OCI-LY7 (cell line): ENCODE measurements around the gene HS6ST3. TPM values are rescaled to one million over a fixed set of nuclear protein-coding genes. Genes with fewer than 3 reads are reported as not detected.

Source experiments
- BruUV-seq: library from RNA; stranded (reverse); fragments of 400-500 nt; replicated peaks from 2 replicates; lab custom pipeline; 2021; lab: Mats Ljungman, UMichigan
- CTCF ChIA-PET: fragments of 300-600 bp; sonication (Branson Sonifier 250); formaldehyde crosslinking; loops from one replicate; lab custom pipeline; 2022; ENCODE audit warnings: antibody characterized with exemption; ENCODE audit not compliant: unreplicated experiment; lab: Charles Lee
- POLR2A ChIA-PET: fragments of 300-600 bp; sonication (Branson Sonifier 250); formaldehyde crosslinking; loops from one replicate; lab custom pipeline; 2022; ENCODE audit warnings: antibody characterized with exemption; lab: Charles Lee
- DNase-seq: peaks from one replicate; pipeline ENCODE4 v3.0.0-alpha.2; 2015; ENCODE audit warnings: low spot score
- H2AFZ ChIP-seq: fragments of 200-600 bp; sonication (generic), shearing (Covaris generic); 2 replicates; pipeline ENCODE4 v1.6.1; 2014; ENCODE audit warnings: mild to moderate bottlenecking, antibody characterized with exemption, low read length, moderate library complexity
- H3K27ac ChIP-seq: fragments of 200-600 bp; sonication (generic); 2 replicates; pipeline ENCODE4 v1.5.1; 2014; ENCODE audit warnings: mixed run types, low read depth, mild to moderate bottlenecking, moderate library complexity, low read length, inconsistent platforms; ENCODE audit not compliant: poor library complexity, severe bottlenecking
- H3K36me3 ChIP-seq: fragments of 200-600 bp; sonication (generic); 2 replicates; pipeline ENCODE4 v1.6.1; 2014; ENCODE audit warnings: mild to moderate bottlenecking, antibody characterized with exemption, low read length, moderate library complexity, mixed read lengths; ENCODE audit not compliant: insufficient read depth
- H3K4me1 ChIP-seq: fragments of 200-600 bp; sonication (generic); 2 replicates; pipeline ENCODE4 v1.5.1; 2014; ENCODE audit warnings: mild to moderate bottlenecking, low read length; ENCODE audit not compliant: insufficient read depth, poor library complexity, severe bottlenecking
- H3K4me2 ChIP-seq: fragments of 200-600 bp; sonication (generic); 2 replicates; pipeline ENCODE4 v1.6.1; 2014; ENCODE audit warnings: mild to moderate bottlenecking, low read length
- H3K4me3 ChIP-seq: fragments of 200-600 bp; sonication (generic); 2 replicates; pipeline ENCODE4 v1.5.1; 2014; ENCODE audit warnings: mild to moderate bottlenecking, low read depth, low read length; ENCODE audit not compliant: poor library complexity, severe bottlenecking
- H3K79me2 ChIP-seq: fragments of 200-600 bp; sonication (generic); 2 replicates; pipeline ENCODE4 v1.6.1; 2016; ENCODE audit warnings: low read depth, mild to moderate bottlenecking, low read length, moderate library complexity, mixed read lengths; ENCODE audit not compliant: insufficient read depth
- H3K9me2 ChIP-seq: fragments of 200-600 bp; sonication (generic); 2 replicates; pipeline ENCODE4 v1.6.1; 2016; ENCODE audit warnings: mild to moderate bottlenecking, low read length, mixed read lengths; ENCODE audit not compliant: insufficient read depth
- H3K9me3 ChIP-seq: fragments of 200-600 bp; sonication (generic); 2 replicates; pipeline ENCODE4 v1.6.1; 2014; ENCODE audit warnings: mild to moderate bottlenecking, mixed run types, low read length, mixed read lengths
- H4K20me1 ChIP-seq: fragments of 200-600 bp; sonication (generic); 2 replicates; pipeline ENCODE4 v1.6.1; 2014; ENCODE audit warnings: mild to moderate bottlenecking, antibody characterized with exemption, low read length, moderate library complexity, mixed read lengths; ENCODE audit not compliant: insufficient read depth
- EZH2phosphoT487 ChIP-seq: fragments of 200-600 bp; sonication (generic); IDR thresholded peaks from 2 replicates; pipeline ENCODE4 v1.6.1; 2018; ENCODE audit warnings: low read depth, borderline replicate concordance, mild to moderate bottlenecking, mixed run types, antibody characterized with exemption, low read length, moderate library complexity, mixed read lengths
- intact Hi-C: fragments of 100-400 bp; cut with micrococcal nuclease; formaldehyde crosslinking; loops from one replicate; pipeline ENCODE4 v1.10.0; 2022; ENCODE audit not compliant: unreplicated experiment
- total RNA-seq, 2 experiments: library from RNA; depleted of rRNA in 1 of 2; stranded (reverse); fragments of >200 nt in 1 of 2; shearing (Covaris generic) in 1 of 2; gene quantifications; 2 replicates each; pipeline ENCODE4 v1.2.3, GENCODE V29; 2014 to 2022
- TF ChIP-seq, protein P1 (sequence below): fragments of 200-600 bp; sonication (generic); conservative IDR thresholded peaks from 2 replicates; pipeline ENCODE4 v1.5.1; 2014; ENCODE audit warnings: mild to moderate bottlenecking, antibody characterized with exemption, low read length, moderate library complexity, mixed read lengths

The HS6ST3 gene
- total RNA-seq, 2 experiments from 2014 or later = not detected

DNA sequence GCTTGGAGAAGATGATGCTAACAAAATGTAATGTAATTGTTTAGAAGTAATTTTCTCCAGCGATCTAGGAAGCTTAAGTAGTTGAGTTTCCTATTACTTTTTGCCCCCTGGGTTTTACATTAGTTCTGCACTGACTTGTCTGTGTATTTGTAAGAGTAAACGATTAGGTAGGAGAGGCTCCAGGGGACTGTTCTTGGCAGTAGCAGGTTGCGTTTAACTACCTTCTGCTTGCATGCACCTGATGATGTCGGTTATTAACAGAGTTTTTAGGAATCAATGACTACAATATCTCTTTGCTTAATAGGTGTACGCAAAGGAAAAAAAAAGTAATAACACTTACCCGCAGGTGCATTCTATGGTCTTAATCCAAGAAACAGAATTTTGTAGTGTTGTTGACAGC is 18.4 kb upstream of the HS6ST3 start:
- ChIA-PET POLR2A (no interaction called here), CTCF (no interaction called here)
- no peak overlapping the region for H3K4me3 ChIP-seq
- no peaks in the 10 kb centered on the region for H3K79me2 ChIP-seq
- TF ChIP-seq, protein P1, sequence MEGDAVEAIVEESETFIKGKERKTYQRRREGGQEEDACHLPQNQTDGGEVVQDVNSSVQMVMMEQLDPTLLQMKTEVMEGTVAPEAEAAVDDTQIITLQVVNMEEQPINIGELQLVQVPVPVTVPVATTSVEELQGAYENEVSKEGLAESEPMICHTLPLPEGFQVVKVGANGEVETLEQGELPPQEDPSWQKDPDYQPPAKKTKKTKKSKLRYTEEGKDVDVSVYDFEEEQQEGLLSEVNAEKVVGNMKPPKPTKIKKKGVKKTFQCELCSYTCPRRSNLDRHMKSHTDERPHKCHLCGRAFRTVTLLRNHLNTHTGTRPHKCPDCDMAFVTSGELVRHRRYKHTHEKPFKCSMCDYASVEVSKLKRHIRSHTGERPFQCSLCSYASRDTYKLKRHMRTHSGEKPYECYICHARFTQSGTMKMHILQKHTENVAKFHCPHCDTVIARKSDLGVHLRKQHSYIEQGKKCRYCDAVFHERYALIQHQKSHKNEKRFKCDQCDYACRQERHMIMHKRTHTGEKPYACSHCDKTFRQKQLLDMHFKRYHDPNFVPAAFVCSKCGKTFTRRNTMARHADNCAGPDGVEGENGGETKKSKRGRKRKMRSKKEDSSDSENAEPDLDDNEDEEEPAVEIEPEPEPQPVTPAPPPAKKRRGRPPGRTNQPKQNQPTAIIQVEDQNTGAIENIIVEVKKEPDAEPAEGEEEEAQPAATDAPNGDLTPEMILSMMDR = no peak
- TF ChIP-seq EZH2phosphoT487 = no peak
- no peaks in the 10 kb centered on the region for H4K20me1 ChIP-seq
- no peaks in the 10 kb centered on the region for H3K4me1 ChIP-seq
- no peaks in the 10 kb centered on the region for H3K9me2 ChIP-seq
- BruUV-seq = no TSS peak
- no peak overlapping the region for H2AFZ ChIP-seq
- no peak for DNase-seq
- H3K36me3 ChIP-seq = no peaks in the 10 kb centered on the region
- H3K9me3 ChIP-seq = no peaks in the 10 kb centered on the region
- H3K4me2 ChIP-seq = no peak overlapping the region
- intact Hi-C loops = no loop called here
- no peak overlapping the region for H3K27ac ChIP-seq

DNA sequence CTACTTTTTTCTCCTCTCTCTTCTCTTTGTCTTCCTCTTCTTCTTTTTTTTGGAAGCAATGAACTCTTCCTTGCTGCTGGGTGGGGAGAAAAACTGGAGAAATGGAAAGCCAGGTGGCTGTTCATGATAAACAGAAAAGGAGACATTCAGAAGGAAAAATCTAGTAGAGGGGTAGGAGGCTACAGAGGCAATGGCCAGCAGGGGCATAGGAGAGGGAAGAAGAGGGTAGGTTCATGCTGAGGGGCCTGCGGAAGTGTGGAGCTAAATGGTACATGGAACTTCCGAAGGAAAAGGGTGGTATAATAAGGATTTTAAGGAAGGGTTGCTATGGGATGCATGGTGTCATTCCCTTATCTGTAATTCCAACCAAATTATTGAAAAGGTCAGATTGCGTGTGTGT is 17.5 kb upstream of the HS6ST3 start:
- no peaks in the 10 kb centered on the region for H3K9me2 ChIP-seq
- H3K4me3 ChIP-seq = no peak overlapping the region
- BruUV-seq = no TSS peak
- ChIA-PET CTCF (interaction anchor here (0.7 kb wide), 1 partner anchor 871 kb away, joined by 3 read pairs; no protein-coding TSS in a partner anchor), POLR2A (interaction anchor here (0.6 kb wide), 1 partner anchor 52 kb away, joined by 3 read pairs; no protein-coding TSS in a partner anchor)
- H3K79me2 ChIP-seq = no peaks in the 10 kb centered on the region
- no peak overlapping the region for H2AFZ ChIP-seq
- H3K27ac ChIP-seq = no peak overlapping the region
- no peaks in the 10 kb centered on the region for H3K9me3 ChIP-seq
- H4K20me1 ChIP-seq = no peaks in the 10 kb centered on the region
- H3K4me1 ChIP-seq = no peaks in the 10 kb centered on the region
- H3K4me2 ChIP-seq = no peak overlapping the region
- intact Hi-C loops = no loop called here
- H3K36me3 ChIP-seq = no peaks in the 10 kb centered on the region
- TF ChIP-seq EZH2phosphoT487 = no peak
- TF ChIP-seq, protein P1 = no peak
- no peak for DNase-seq

DNA sequence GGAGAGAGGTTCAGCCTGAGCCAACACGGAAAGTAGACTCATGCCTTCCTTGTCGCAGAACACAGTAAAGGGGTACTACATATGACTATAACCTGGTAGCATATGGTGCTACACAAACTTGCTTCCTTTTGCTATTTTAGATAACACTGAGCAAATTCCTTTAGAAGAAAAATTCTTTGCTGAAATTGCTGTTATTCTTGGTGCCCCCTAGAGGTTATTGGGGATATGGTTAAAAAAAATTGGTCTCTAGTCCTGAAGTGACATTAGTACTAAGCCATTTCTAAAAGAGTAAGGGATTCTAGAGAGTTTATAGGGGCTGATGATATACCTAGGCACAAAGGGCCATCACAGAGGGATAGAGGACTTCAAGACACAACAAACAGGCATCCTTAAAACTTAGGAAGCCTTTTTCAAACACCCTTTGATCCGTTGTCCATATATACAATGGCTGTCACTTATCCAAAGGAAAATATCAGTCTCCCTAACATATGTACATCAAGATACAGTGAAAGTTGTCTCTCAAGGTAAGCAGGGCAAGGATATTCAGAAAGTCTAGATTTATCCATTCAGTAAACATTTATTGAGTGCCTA is 13.9 kb upstream of the HS6ST3 start:
- ChIA-PET CTCF (no interaction called here), POLR2A (no interaction called here)

More for the DNA sequence above, 13.9 kb upstream of the HS6ST3 start:
- BruUV-seq = no TSS peak
- Histone ChIP-seq H3K9me2 (no peaks in the 10 kb centered on the region), H3K27ac (no peak overlapping the region), H2AFZ (no peak overlapping the region), H3K4me3 (no peak overlapping the region), H3K36me3 (no peaks in the 10 kb centered on the region), H3K79me2 (no peaks in the 10 kb centered on the region), H4K20me1 (no peaks in the 10 kb centered on the region), H3K4me1 (no peaks in the 10 kb centered on the region), H3K4me2 (no peak overlapping the region), H3K9me3 (no peaks in the 10 kb centered on the region)
- DNase-seq = peak; percentile 0
- intact Hi-C loops = no loop called here
- no peak for TF ChIP-seq EZH2phosphoT487
- TF ChIP-seq, protein P1 = peak; percentile 65
